Hypothalamus (tissue), 51 donors: ENCODE data around the gene OAS3.
"Not testable (repeated sequence)": the region's sequence is repeated elsewhere in the genome, so short reads cannot be mapped to it uniquely, and the experiment has no call there.

Experiments used
- DNase-seq, 51 donors: peaks; one replicate each; lab custom pipeline; 2025; lab: John Stamatoyannopoulos, UW

The OAS3 gene

GRCh38 chr12:112926416-112927033 is 11.7 kb upstream of the OAS3 start:
- DNase-seq, result not testable (repeated sequence)

GRCh38 chr12:112927475-112927874 is 10.8 kb upstream of the OAS3 start:
- no peak for DNase-seq

- no peak for DNase-seq
Observed at GRCh38 chr12:112927925-112928324, 10.3 kb upstream of the OAS3 start.

GRCh38 chr12:112928978-112929377 is 9.3 kb upstream of the OAS3 start:
- DNase-seq, result no peak

GRCh38 chr12:112929715-112930114 is 8.6 kb upstream of the OAS3 start:
- no peak for DNase-seq

GRCh38 chr12:112930350-112930749 is 7.9 kb upstream of the OAS3 start:
- DNase-seq, result no peak

- DNase-seq, result no peak
Observed at GRCh38 chr12:112932485-112933128, 5.7 kb upstream of the OAS3 start.

GRCh38 chr12:112933129-112933505 is 5.2 kb upstream of the OAS3 start:
- DNase-seq, result no peak

- no peak for DNase-seq
Observed at GRCh38 chr12:112936264-112936663, 2.0 kb upstream of the OAS3 start.

- no peak for DNase-seq
Observed at GRCh38 chr12:112936927-112937326, 1.3 kb upstream of the OAS3 start.

- no peak for DNase-seq
Observed at GRCh38 chr12:112938751-112939150, 477 bp downstream of the OAS3 start.

GRCh38 chr12:112939761-112940381 is 1.6 kb downstream of the OAS3 start:
- DNase-seq, result no peak

- no peak for DNase-seq
Observed at GRCh38 chr12:112941528-112942335, 3.5 kb downstream of the OAS3 start.

- no peak for DNase-seq
Observed at GRCh38 chr12:112942572-112942971, 4.3 kb downstream of the OAS3 start.

GRCh38 chr12:112944024-112944690 is 5.9 kb downstream of the OAS3 start:
- no peak for DNase-seq

- DNase-seq, result no peak
Observed at GRCh38 chr12:112945515-112945914, 7.2 kb downstream of the OAS3 start.

- peak in 1 of 51 donors; percentile 12 for DNase-seq
Observed at GRCh38 chr12:112946236-112947000, 8.1 kb downstream of the OAS3 start.

GRCh38 chr12:112947314-112947713 is 9.0 kb downstream of the OAS3 start:
- DNase-seq, result no peak

GRCh38 chr12:112947761-112948160 is 9.5 kb downstream of the OAS3 start:
- no peak for DNase-seq

GRCh38 chr12:112948806-112949205 is 10.5 kb downstream of the OAS3 start:
- DNase-seq, result no peak
